ENCODE data around the gene AGTR1.

DNA sequence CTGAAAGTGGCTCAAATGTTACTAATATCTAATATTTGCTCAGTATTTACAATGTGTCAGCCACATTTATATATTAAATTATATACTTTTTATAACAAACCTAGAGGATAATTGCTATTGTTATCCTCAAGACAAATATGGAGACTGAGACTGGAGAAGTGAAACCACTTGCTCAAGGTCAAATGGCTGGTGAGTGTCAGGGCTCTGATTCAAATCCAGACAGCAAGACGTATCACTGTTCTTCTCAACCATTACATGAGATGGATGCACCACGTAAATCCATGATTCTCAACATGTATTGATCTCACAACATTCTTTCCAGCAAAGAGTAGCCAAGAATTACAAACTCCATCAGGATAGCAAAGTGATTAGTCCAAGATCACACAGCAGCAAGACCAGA lies 76.1 kb downstream of the AGTR1 start:
- TF ChIP-seq, protein P1, sequence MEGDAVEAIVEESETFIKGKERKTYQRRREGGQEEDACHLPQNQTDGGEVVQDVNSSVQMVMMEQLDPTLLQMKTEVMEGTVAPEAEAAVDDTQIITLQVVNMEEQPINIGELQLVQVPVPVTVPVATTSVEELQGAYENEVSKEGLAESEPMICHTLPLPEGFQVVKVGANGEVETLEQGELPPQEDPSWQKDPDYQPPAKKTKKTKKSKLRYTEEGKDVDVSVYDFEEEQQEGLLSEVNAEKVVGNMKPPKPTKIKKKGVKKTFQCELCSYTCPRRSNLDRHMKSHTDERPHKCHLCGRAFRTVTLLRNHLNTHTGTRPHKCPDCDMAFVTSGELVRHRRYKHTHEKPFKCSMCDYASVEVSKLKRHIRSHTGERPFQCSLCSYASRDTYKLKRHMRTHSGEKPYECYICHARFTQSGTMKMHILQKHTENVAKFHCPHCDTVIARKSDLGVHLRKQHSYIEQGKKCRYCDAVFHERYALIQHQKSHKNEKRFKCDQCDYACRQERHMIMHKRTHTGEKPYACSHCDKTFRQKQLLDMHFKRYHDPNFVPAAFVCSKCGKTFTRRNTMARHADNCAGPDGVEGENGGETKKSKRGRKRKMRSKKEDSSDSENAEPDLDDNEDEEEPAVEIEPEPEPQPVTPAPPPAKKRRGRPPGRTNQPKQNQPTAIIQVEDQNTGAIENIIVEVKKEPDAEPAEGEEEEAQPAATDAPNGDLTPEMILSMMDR (IDR thresholded peaks at IDR 0.05), result no peak
- no peak for TF ChIP-seq POLR2A (IDR thresholded peaks at IDR 0.05)
